GM18907 (cell line): ENCODE results near the gene AVPR1B.
A peak's percentile ranks its signal among the peaks of the same experiment; 100 is the strongest.
"Not testable (repeated sequence)": the region's sequence is repeated elsewhere in the genome, so short reads cannot be mapped to it uniquely, and the experiment has no call there.

Experiments
- ATAC-seq: cut with Tn5 transposase; IDR thresholded peaks from one replicate; pipeline ENCODE4 v1.9.1; 2021; ENCODE audit warnings: mild to moderate bottlenecking, moderate library complexity; ENCODE audit not compliant: unreplicated experiment

AVPR1B gene

DNA sequence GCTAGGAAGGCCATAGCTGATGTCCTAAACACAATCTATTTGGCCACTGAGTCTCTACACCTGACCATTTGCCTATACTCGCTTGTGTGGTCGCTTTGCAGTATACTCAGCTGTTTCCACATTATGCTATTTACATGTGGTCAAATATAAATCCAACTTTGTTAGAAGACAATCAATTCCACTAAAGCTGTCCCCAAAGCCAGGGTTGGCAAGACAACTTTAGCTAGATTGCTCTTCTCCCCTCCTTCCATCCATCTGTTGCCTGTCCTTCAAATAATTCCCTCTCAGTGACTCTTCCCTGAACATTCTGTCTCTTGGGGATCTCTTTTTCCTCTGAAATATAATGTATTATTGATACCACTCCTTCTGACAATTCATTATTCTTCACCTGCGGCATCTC lies 30.1 kb downstream of the AVPR1B start:
- ATAC-seq = no peak

DNA sequence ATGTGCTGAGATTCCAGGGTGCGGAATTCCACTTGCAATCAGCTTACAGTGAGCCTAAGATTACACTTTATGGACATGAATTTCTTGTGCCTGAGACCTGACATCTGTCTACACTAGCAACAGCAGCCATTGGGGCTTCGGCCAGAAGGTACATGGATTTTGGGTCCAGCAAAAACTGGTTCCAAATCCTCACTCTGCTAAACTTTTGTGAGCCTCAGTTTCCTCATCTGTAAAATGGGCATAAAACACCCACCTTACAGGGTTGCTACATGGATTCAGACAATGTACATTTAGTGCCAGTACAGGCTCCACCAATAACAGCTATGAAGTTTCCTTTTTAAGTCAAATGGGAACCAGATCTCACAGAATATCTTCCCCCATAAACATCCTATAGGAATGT lies 33.4 kb downstream of the AVPR1B start:
- ATAC-seq = no peak

DNA sequence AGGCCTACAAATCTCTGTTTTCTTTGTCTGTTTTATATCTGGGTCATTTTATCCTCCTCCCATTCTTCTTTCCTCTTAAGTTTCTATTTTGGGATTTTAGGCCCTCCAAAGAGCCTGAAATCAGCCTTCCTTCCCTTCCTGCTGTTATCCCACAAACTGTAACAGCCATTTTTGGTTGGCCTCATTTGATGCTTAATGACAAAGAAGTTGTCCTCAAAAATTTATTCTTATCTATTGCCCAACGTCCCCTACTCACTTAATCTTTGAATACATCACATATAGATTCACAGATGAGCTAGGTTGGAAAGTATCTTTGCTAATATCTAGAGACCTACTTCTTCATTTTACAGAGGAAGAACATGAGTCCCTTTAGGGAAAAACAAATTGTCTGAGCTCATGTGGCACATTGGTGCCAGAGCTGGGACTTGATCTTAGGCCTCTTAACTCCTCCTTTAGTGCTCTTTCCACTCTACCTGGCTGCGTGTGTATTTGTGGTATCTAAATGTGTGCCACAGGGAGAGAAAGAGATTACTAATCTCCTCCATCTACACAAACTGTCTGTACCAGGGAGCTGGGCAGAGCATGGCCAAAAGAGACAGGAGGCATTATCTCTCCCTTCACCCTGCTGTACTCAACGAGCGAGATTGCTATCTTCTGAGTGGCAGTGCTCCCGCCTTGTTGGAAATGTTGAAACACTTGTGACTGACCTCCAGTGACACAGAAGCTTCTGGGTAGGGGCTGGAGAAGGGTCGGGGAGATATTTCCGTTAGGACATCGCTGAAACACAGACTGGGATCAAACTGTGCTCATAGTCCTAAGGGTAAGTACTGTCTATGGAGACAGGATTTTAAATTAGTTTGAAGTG lies 34.1 kb downstream of the AVPR1B start:
- no peak for ATAC-seq

DNA sequence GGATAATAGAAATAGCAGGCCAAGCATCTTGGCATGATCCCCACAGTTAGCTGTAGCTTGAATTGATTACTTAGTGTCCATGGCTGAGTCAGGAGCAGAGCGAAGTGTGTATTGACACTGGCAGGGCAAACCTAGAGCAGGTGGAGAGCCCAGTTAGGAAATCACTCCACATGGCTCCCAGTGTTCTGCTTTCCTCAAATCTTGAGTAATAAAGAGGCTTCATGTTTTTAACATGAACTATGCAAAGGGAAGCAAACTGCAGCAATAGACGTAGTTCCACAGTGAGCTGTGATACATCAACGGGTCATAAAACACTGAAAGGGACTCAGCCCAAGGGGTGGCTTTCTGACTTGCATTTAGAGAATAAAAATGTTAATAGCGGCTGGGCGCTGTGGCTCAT lies 35.3 kb downstream of the AVPR1B start:
- no peak for ATAC-seq

DNA sequence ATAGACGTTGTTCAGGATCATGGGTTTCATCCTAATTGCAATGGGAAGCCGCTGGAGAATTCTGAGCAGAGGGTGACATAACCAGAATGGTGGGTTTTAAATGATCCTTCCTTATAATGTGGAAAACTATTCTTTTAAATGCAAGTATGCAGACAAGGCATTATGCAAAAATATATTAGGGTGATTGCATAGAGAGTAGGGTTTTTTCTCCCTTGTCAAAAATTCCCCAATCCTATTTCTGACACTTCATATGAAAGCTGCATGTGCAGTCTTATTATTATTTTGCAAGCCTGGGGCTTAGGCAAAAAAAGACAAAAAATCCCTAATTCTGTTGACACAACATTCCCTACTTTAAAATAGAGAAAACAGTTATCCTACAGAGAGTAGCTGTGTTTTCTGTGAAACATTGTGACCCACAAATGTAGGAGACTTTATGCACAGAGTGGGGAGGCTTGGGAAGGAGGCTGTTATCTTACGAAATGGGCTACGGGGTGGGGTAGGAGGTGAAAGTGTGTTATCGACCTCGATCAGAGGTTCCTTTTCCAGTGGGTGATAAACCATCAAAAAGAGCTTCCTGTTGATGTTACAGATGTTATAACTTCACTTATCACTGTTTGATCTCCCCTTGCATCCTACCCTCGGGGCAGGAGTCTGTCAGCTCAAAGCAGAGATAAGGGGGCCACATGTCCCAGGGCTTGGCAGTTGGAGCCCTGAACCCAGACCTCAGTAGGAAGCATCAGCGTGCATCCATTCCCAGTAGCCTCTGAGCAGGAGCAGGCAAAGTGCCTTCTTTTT lies 37.0 kb downstream of the AVPR1B start:
- no peak for ATAC-seq

DNA sequence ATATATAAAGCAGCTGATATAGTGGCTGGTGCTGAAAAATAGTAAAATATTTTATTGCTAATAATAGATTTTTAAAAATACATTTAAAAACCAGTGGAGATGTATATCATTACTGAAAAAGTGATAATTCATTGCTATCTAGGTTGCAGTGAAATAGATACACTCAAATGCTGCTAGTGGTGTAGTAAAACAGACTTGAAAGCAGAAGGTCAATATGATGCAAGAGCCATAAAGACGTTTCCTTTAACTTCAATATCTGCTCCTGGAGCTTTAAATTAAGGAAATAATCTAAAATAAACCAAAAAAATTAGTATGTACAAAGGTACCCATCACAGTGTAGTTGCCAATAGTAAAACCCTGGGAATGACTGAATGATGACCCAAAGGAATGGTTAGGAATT lies 38.1 kb downstream of the AVPR1B start:
- ATAC-seq = no peak

DNA sequence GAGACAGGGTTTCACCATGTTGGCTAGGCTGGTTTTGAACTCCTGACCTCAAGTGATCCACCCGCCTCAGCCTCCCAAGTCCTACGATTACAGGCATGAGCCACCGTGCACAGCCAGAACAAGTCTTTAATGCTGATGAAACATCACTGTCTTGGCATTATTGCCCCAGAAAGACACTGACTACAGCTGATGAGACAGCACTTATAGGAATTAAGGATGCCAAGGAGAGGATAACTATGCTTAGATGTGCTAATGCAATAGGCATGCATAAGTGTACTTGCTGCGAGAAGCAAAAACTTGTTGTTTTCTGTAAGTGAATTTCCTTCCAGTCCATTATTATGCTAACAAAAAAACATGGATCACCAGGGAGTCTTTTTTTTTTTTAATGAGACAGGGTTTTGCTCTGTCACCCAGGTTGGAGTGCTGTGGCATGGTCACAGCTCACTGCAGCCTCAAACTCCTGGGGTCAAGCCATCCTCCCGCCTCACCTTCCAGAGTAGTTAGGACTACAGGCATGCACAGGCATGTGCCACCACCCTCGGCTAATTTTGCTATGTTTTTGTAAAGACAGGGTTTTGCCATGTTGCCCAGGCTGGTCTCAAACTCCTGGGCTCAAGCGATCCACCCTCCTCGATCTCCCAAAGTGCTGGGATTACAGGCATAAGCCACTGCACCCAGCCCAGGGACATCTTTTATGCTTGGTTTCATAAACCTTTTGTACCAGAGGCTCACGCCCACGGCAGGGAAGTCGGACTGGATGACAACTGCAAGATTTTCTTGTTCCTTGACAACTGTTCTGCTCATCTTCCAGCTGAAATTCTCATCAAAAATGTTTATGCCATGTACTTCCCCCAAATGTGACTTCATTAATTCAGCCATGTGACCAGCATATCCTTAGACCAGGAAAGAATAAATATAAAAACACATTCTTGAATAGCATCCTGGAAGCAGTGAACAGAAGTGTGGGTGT lies 41.1 kb downstream of the AVPR1B start:
- no peak for ATAC-seq

DNA sequence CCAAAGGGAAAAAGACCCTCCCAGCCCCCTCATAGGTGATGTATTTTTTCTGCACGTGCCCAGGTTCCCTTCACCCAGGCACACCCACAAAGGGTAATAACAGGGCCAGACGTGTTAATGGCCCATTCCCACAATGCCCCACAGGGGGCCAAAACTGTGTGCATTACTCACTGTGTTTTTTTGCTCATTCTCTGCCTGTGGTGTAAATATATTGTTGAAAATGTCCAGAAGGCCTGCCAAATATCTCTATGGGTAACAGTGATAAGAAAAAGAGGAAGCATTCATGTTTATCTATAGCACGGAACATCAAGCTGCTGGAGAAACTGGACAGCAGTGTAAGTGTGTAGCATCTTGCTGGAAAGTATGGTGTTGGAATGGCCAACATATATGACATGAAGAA lies 42.3 kb downstream of the AVPR1B start:
- ATAC-seq = no peak

DNA sequence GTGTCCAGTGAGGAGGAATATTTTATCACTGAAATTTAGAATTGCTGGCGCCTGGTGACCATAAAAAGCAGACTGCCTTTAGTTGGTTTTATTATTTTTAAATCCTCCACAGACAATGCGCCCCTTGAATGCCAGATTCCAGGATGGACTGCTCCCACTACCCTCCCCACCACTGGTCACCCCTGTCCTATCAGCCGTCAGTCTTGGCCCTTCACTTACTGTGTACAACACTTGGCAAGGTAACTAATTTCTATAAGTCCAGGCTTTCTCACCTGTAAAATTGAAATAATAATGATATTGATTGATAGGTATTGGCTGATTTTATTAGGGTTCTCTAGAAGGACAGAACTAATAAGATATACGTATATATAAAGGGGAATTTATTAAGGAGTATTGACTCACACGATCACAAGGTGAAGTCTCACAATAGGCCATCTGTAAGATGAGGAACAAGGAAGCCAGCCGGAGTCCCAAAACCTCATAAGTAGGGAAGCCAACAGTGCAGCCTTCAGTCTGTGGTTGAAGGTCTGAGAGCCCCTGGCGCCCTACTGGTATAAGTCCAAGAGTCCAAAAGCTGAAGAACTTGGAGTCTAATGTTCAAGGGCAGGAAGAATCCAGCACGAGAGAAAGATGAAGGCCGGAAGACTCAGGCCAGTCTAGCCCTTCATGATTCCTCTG lies 46.4 kb downstream of the AVPR1B start:
- ATAC-seq = no peak

DNA sequence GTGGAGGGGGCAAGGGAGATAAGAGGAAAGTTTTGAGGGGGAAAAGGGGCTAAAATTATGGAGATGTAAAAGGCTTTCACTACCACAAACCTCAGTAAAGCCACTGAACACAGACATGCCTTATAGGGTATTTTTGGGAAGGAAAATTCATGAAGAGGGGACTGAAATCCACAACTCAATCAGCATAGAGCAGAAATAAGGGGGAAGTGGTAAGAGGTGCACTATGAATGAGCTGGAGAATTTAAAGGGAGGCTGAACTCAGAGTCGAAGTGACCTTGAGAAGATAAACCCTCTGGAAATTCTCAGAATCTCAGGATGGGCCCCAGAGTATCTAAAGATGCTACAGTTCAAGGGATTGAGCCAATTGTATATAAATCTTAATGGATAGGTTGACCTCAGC lies 48.9 kb downstream of the AVPR1B start:
- no peak for ATAC-seq

DNA sequence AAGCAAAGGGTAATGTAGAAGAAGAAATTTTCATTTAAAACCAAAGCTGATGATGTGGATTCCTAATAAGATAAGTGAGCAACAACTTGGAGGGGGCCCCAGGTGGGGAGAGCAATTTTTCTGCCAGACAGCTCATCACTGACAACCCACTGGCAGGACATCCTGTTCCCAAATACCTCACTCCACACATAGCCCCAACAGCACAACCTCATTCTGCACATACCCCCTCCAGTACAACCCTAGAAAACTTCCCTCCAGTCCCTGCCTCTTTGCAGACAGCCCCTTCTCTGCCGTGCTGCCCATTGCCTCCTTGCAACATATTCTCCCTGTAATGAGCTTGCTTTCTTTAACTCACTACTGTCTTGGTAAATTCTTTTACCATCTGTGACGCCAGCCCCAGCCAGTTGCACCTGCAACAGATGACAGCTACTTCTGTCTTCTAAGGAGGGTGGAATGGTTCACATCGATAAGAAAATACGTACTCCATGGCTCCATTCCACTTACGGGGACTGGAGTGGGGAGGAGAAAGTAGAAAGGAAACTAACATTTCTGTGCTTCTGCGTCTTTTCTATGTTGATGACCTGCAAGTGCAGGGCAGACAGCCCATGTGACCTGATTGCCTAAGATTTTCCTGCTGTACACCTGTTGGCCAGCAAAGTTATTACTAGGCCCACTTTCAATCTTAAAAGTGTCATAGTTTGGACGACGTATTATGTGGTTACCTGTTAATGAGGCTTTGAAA lies 49.5 kb downstream of the AVPR1B start:
- no peak for ATAC-seq

DNA sequence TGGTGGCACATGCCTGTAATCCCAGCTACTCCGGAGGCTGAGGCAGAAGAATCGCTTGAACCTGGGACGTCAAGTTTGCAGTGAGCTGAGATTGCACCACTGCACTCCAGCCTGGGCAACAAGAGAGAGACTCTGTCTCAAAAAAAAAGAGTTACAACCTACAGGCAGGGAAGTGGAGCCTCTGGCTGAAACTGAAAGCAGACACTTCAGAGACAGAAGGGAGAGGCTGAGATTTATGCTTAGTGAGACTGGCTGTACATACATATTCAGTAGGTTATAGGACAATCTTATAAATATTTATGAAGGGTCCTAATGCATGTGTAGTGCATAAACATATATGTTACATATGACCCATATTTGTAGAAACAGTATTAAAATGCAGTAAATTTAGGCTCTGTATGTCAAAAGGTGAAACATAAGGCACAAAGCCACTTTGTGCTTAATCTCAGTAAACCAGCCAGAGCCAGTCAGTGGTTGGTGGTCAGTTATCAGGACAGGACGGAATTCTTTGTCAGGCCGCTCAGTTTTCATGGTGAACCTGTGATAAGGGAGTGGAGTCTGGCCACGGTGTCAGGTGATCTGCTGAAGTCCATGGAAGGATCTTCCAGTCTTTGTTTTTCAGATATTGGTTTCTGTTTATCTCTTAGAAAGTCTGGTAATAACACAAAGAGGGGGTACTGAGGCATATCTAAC lies 50.6 kb downstream of the AVPR1B start:
- ATAC-seq = peak; percentile 67

DNA sequence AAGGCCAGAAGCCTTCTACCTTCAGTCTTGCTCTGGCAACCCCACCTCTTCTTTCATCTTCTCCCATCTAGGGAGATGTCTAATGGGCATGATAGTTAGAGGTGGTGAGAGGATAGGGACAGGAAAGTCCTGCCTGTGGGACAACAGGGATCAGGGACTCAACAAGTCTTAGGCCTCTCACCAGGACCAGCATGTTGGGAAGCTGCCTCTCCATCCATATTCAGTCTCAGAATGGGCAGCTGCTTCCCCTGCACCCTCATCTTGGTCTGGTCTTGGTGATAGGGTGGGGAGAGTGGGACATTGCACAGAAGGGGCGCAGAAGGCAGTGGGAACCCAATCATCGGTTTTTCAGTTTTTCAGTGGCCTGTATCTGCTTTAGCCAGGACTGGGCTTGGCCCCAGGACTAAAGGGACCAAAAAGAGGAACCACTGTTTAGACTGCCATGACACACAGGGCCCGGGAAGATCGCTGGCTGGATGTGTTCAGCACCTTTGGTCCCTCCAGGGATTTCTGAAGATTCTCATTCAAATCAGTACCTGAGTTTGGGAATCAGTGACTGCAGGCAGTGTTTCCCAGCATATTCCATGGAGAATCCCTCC lies 51.5 kb downstream of the AVPR1B start:
- ATAC-seq = no peak

DNA sequence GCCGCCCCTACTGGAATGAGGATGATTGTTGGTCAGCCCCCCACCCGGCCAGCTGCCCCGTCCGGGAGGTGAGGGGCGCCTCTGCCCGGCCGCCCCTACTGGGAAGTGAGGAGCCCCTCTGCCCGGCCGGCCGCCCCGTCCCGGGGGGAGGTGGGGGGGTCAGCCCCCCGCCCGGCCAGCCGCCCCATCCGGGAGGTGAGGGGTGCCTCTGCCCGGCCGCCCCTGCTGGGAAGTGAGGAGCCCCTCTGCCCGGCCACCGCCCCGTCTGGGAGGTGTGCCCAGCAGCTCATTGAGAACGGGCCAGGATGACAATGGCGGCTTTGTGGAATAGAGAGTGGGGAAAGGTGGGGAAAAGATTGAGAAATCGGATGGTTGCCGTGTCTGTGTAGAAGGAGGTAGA lies 52.7 kb downstream of the AVPR1B start:
- ATAC-seq = not testable (repeated sequence)

DNA sequence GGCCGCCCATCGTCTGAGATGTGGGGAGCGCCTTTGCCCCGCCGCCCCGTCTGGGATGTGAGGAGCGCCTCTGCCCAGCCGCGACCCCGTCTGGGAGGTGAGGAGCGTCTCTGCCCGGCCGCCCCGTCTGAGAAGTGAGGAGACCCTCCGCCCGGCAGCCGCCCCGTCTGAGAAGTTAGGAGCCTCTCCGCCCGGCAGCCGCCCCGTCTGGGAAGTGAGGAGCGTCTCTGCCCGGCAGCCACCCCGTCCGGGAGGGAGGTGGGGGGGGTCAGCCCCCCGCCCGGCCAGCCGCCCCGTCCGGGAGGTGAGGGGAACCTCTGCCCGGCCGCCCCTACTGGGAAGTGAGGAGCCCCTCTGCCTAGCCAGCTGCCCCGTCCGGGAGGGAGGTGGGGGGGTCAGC lies 53.2 kb downstream of the AVPR1B start:
- ATAC-seq = not testable (repeated sequence)

DNA sequence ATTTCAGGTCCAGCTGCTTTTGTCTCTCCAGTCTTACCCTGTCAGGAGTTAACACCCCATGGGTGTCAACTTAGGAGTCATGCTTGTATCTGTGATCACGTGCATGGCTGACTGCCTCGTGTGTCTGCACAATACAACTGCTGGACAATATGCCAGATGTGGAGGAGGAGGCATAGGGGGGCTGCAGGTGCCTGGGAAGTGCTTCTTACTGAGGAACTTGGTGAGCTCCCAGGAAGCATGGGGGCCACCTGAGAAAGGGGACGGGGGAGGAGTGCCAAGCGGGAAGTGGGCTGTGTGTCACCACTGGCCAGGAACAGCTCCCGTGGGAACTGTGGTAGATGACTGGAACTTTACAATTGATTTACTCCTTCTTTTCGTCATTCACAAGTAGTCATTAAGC lies 54.7 kb downstream of the AVPR1B start:
- ATAC-seq = no peak

DNA sequence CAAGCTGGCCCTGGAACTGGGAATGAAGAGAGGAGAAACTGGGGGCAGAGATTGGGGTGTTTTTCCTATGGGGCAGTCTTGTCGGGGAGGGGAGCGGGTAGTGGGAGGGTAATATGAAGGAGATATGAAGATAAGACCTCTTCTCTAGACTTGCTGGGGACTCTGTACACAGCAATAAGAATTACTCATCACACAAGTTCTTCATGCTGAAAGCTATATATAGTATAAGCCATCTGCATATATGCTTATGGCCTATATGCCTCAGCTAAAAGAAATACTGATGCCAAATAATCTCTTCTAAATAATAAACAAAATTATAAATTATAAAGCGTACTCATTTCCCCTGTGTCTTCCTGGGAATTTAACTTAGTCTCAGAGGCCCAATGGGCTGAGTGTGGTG lies 56.3 kb downstream of the AVPR1B start:
- no peak for ATAC-seq
